Measurements from ENCODE around the gene LCK.

DNA sequence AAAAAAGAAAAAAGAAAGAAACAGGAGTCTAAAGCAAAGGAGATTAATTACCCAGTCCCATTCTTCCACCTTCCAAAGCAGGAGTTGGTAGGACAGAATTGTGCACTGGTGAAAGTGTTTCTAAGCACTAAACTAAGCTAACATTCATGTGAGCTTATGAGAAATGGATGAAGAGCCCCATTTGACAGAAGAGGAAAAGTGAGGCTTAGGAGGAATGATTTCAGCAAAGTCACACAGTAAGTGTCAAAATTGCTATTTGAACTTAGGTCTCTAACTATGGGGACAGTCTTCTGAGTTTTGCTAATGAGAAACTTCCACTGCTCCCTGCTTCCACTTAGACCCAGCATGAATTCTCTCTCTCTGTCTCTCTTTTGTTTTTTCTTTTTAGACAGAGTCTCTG is 18.7 kb downstream of the LCK start:
- TF ChIP-seq REST (IDR thresholded peaks at IDR 0.05; ENCODE audit: low read depth, low read length) (no peak), CTCF (IDR thresholded peaks at IDR 0.05) (no peak), FOSL2 (IDR thresholded peaks at IDR 0.05; ENCODE audit: borderline replicate concordance, low read depth) (no peak), MXI1 (IDR thresholded peaks at IDR 0.05; ENCODE audit: low read depth, low read length) (no peak), EP300 (IDR thresholded peaks at IDR 0.05; ENCODE audit: borderline replicate concordance in 1 of 2, low read depth in 1 of 2, low read length in 1 of 2) (no peak), ELF1 (IDR thresholded peaks at IDR 0.05) (no peak)
- TF ChIP-seq, protein P1, sequence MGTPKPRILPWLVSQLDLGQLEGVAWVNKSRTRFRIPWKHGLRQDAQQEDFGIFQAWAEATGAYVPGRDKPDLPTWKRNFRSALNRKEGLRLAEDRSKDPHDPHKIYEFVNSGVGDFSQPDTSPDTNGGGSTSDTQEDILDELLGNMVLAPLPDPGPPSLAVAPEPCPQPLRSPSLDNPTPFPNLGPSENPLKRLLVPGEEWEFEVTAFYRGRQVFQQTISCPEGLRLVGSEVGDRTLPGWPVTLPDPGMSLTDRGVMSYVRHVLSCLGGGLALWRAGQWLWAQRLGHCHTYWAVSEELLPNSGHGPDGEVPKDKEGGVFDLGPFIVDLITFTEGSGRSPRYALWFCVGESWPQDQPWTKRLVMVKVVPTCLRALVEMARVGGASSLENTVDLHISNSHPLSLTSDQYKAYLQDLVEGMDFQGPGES (IDR thresholded peaks at IDR 0.05; ENCODE audit: low read depth, low read length) = no peak

Measured in SK-N-SH (cell line).